Measurements from ENCODE around the gene LCN6. TPM values are rescaled to one million over a fixed set of nuclear protein-coding genes. Genes with fewer than 3 reads are reported as not detected.

LCN6 gene
- total and polyA plus RNA-seq, 2 of the 13 experiments (the other 11 are each of a cell fraction or from before 2014, with no cell fraction given) = not detected

GRCh38 chr9:136728080-136728547, 20.2 kb downstream of the LCN6 start (continued):
- no peak for TF ChIP-seq GLMP (CRISPR knock-in tag; IDR thresholded peaks at IDR 0.05; ENCODE audit: borderline replicate concordance)
- peak; percentile 48; the same call in 1 of the 2 replicates for TF ChIP-seq DNMT3B (CRISPR knock-in tag; conservative IDR thresholded peaks at IDR 0.05)
- peak; percentile 74 for TF ChIP-seq ZHX2 (IDR thresholded peaks at IDR 0.05; ENCODE audit: low read depth)
- peak; percentile 71; the same call in 1 of the 2 replicates for TF ChIP-seq ZHX2 (CRISPR knock-in tag; IDR thresholded peaks at IDR 0.05; ENCODE audit: borderline replicate concordance)
- TF ChIP-seq AKNA (CRISPR knock-in tag; IDR thresholded peaks at IDR 0.05; ENCODE audit: borderline replicate concordance) = no peak
- TF ChIP-seq ZNF143 (CRISPR knock-in tag; IDR thresholded peaks at IDR 0.05) = no peak
- TF ChIP-seq HOXA5 (CRISPR knock-in tag; IDR thresholded peaks at IDR 0.05) = peak; percentile 95
- 0 out of 2 replicates have a peak, but pooled peaks have one; percentile 61 for TF ChIP-seq PCBP1 (IDR thresholded peaks at IDR 0.05; ENCODE audit: borderline replicate concordance, low read depth, low read length)
- no peak for TF ChIP-seq ZNF572 (CRISPR knock-in tag; IDR thresholded peaks at IDR 0.05)
- TF ChIP-seq SUZ12 (IDR thresholded peaks at IDR 0.05; ENCODE audit: low read depth, low read length) = no peak
- TF ChIP-seq ZNF121 (CRISPR knock-in tag; IDR thresholded peaks at IDR 0.05) = peak; percentile 57; the same call in 1 of the 2 replicates
- TF ChIP-seq KMT2B (CRISPR knock-in tag; IDR thresholded peaks at IDR 0.05) = peak; percentile 51
- TF ChIP-seq ZNF235 (CRISPR knock-in tag; IDR thresholded peaks at IDR 0.05; ENCODE audit: borderline replicate concordance) = peak; percentile 84
- no peak; the same call in 1 of the 2 replicates for TF ChIP-seq UBTF (CRISPR knock-in tag; IDR thresholded peaks at IDR 0.05)
